HEK293 (cell line): ENCODE results near the gene NHERF2.
"Not testable (repeated sequence)": the region's sequence is repeated elsewhere in the genome, so short reads cannot be mapped to it uniquely, and the experiment has no call there.

Source experiments
- CTCF ChIA-PET: fragments of 350-600 bp; formaldehyde crosslinking; extraction: SDS; loops from one replicate; lab custom pipeline; 2021; ENCODE audit warnings: antibody characterized with exemption; lab: Yijun Ruan, JAX
- POLR2A ChIA-PET: fragments of 300-600 bp; formaldehyde crosslinking; extraction: SDS; loops from one replicate; lab custom pipeline; 2020; ENCODE audit warnings: antibody characterized with exemption, inconsistent platforms; lab: Yijun Ruan, JAX
- H3K27ac ChIP-seq: fragments of 200-500 bp; sonication (Bioruptor generic); 2 replicates; pipeline ENCODE4 v1.5.1; 2014; ENCODE audit warnings: low read depth, low read length, control low read depth, inconsistent platforms; ENCODE audit errors: extremely low read depth
- H3K36me3 ChIP-seq, 2 experiments: fragments of 200-500 bp in 1 of 2; sonication (Bioruptor generic) in 1 of 2; 1 replicate in 1 of 2; 2 replicates in 1 of 2; pipeline ENCODE4 v1.5.1; 2014 to 2017; ENCODE audit warnings: inconsistent platforms in 2 of 2, low read length in 2 of 2; ENCODE audit not compliant: control insufficient read depth in 2 of 2, insufficient read depth in 1 of 2
- H3K4me1 ChIP-seq: fragments of 200-500 bp; sonication (Bioruptor generic); 2 replicates; pipeline ENCODE4 v1.5.1; 2014; ENCODE audit warnings: mild to moderate bottlenecking, low read length, inconsistent platforms; ENCODE audit not compliant: control insufficient read depth, insufficient read depth
- H3K4me3 ChIP-seq: 2 replicates; pipeline ENCODE4 v1.5.1; 2011; ENCODE audit warnings: low read depth, mild to moderate bottlenecking, control low read depth, low read length, moderate library complexity
- H3K9me3 ChIP-seq: fragments of 200-500 bp; sonication (Bioruptor generic); 2 replicates; pipeline ENCODE4 v1.5.1; 2014; ENCODE audit warnings: low read depth, low read length, inconsistent platforms; ENCODE audit not compliant: control insufficient read depth, insufficient read depth
- EGR2 ChIP-seq: fragments of 450-650 bp; formaldehyde crosslinking; IDR thresholded peaks from 2 replicates; pipeline ENCODE4 v1.5.1; 2016; ENCODE audit warnings: low read depth, missing biosample characterization, missing genetic modification characterization
- IKZF3 ChIP-seq: fragments of 450-650 bp; IDR thresholded peaks from 2 replicates; pipeline ENCODE4 v1.5.0; 2018; ENCODE audit warnings: missing biosample characterization, mild to moderate bottlenecking, missing genetic modification characterization, moderate library complexity
- SCRT1 ChIP-seq: fragments of 450-650 bp; formaldehyde crosslinking; IDR thresholded peaks from 2 replicates; pipeline ENCODE4 v1.5.1; 2016; ENCODE audit warnings: missing biosample characterization, missing genetic modification characterization, borderline replicate concordance
- ZBTB8A ChIP-seq: fragments of 450-650 bp; formaldehyde crosslinking; IDR thresholded peaks from 2 replicates; pipeline ENCODE4 v1.5.1; 2016; ENCODE audit warnings: missing biosample characterization, missing genetic modification characterization
- ZFHX2 ChIP-seq: fragments of 450-650 bp; formaldehyde crosslinking; conservative IDR thresholded peaks from 2 replicates; pipeline ENCODE4 v1.5.1; 2016; ENCODE audit warnings: missing biosample characterization, missing genetic modification characterization
- ZFP3 ChIP-seq: fragments of 450-650 bp; formaldehyde crosslinking; IDR thresholded peaks from 2 replicates; pipeline ENCODE4 v1.5.1; 2016; ENCODE audit warnings: low read depth, missing biosample characterization, missing genetic modification characterization
- ZNF366 ChIP-seq: fragments of 450-650 bp; formaldehyde crosslinking; conservative IDR thresholded peaks from 2 replicates; pipeline ENCODE4 v1.5.1; 2016; ENCODE audit warnings: missing biosample characterization, missing genetic modification characterization
- ZNF394 ChIP-seq: fragments of 450-650 bp; formaldehyde crosslinking; IDR thresholded peaks from 2 replicates; pipeline ENCODE4 v1.5.1; 2016; ENCODE audit warnings: missing biosample characterization, missing genetic modification characterization, mild to moderate bottlenecking, moderate library complexity, borderline replicate concordance
- ZNF48 ChIP-seq: fragments of 450-650 bp; formaldehyde crosslinking; IDR thresholded peaks from 2 replicates; pipeline ENCODE4 v1.5.1; 2016; ENCODE audit warnings: missing biosample characterization, missing genetic modification characterization
- ZNF529 ChIP-seq: fragments of 450-650 bp; formaldehyde crosslinking; IDR thresholded peaks from 2 replicates; pipeline ENCODE4 v1.5.1; 2017; ENCODE audit warnings: missing genetic modification characterization, missing biosample characterization; ENCODE audit not compliant: insufficient replicate concordance
- ZNF792 ChIP-seq: fragments of 450-650 bp; formaldehyde crosslinking; IDR thresholded peaks from 2 replicates; pipeline ENCODE4 v1.5.1; 2016; ENCODE audit warnings: missing biosample characterization, missing genetic modification characterization
- TF ChIP-seq, protein P1 (sequence below): fragments of 450-650 bp; formaldehyde crosslinking; IDR thresholded peaks from 2 replicates; pipeline ENCODE4 v1.5.1; 2016; ENCODE audit warnings: missing biosample characterization, missing genetic modification characterization
- TF ChIP-seq, protein P2 (sequence below): fragments of 450-650 bp; IDR thresholded peaks from 2 replicates; pipeline ENCODE4 v1.5.1; 2018; ENCODE audit warnings: missing biosample characterization, missing genetic modification characterization
- TF ChIP-seq, protein P3 (sequence below): sonication (generic); formaldehyde crosslinking; IDR thresholded peaks from 2 replicates; pipeline ENCODE4 v1.8.1; 2022; ENCODE audit warnings: mild to moderate bottlenecking, moderate library complexity, missing genetic modification reagents
- TF ChIP-seq, protein P4 (sequence below): fragments of 450-650 bp; formaldehyde crosslinking; IDR thresholded peaks from 2 replicates; pipeline ENCODE4 v1.5.1; 2016; ENCODE audit warnings: missing biosample characterization, missing genetic modification characterization
- TF ChIP-seq, protein P5 (sequence below): fragments of 450-650 bp; formaldehyde crosslinking; IDR thresholded peaks from 2 replicates; pipeline ENCODE4 v1.5.1; 2016; ENCODE audit warnings: missing biosample characterization, missing genetic modification characterization
- TF ChIP-seq, protein P6 (sequence below): fragments of 450-650 bp; formaldehyde crosslinking; conservative IDR thresholded peaks from 2 replicates; pipeline ENCODE4 v1.5.1; 2016; ENCODE audit warnings: low read depth, missing biosample characterization, missing genetic modification characterization

The NHERF2 gene

DNA sequence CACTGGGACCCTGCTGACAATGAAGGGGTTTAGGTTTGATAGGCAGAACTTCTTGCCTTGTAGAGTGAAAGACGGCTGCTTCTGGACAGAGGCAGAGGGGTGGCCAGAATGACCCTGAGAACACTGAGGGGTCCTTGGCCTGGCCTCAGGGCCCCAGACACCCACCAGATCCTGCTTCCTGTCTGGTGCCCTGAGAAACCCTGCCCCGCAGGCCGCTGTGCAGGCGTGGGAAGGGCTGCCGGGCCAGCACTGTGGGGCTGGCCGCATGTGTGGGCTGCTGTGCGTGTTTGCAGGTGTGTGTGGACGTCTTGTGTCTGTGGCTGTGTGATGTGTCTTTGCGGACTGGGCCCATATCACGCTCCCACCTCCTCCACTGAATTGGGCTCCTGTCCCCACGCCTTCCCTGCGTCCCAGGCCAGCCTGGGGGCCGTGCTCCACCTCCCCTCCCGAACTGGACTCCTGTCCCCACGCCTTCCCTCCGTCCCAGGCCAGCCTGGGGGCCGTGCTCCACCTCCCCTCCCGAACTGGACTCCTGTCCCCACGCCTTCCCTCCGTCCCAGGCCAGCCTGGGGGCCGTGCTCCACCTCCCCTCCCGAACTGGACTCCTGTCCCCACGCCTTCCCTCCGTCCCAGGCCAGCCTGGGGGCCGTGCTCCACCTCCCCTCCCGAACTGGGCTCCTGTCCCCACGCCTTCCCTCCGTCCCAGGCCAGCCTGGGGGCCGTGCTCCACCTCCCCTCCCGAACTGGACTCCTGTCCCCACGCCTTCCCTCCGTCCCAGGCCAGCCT lies 7.4 kb downstream of the NHERF2 start:
- ChIA-PET CTCF (interaction anchor here (1.0 kb wide), 1 partner anchor 103 kb away, joined by 3 read pairs; no protein-coding TSS in a partner anchor), POLR2A (interaction anchor here (1.1 to 2.6 kb wide), 2 partner anchors 14 to 121 kb away, joined by 3 to 16 read pairs; partner anchors contain the start of genes NTHL1, TRAF7 and TSC2)
- H3K4me3 ChIP-seq, H3K9me3 ChIP-seq, H3K27ac ChIP-seq, H3K4me1 ChIP-seq: not testable (repeated sequence)
- peaks cover 0 to 16% of the 10 kb centered on the region in 2 experiments; a peak in 1 of 3 replicates for H3K36me3 ChIP-seq
- TF ChIP-seq ZFHX2 (tag by site-specific recombination) (peak; percentile 81), EGR2 (peak; percentile 86)
- TF ChIP-seq, all 188 proteins: peak for 2; not testable (repeated sequence) for 186

DNA sequence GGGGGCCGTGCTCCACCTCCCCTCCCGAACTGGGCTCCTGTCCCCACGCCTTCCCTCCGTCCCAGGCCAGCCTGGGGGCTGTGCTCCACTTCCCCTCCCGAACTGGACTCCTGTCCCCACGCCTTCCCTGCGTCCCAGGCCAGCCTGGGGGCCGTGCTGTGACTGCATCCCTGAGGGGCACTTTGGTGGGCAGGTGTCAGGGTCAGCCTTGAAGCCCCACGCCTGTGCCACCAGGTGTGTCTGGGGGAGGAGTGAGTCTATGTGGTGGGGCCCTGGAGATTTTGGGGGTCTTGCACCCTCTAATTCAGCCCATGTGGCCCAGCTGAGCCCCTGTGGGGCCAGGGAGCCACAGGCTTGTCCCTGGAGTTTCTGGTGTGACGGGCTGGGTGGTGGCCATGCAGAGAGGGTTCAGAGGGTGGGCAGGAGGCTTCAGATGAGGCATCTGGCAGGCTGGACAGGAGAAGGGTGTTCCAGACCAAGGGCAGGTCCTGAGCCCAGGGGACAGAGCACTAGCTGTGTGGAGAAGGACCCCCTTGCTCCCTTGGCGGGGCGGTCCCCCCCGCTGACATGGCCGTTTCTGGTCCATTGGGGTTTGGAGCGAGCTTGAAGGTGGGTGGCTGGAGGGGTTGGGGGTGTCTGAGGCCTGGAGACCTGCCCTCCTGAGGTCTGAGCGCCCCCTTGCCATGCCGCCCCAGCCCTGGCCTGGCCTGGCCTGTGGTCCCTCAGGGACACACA lies 8.2 kb downstream of the NHERF2 start:
- CTCF ChIA-PET: interaction anchor here (1.1 to 1.2 kb wide), 3 partner anchors 86 to 254 kb away, joined by 3 to 8 read pairs (median 3); no protein-coding TSS in a partner anchor
- no peak overlapping the region for H3K4me3 ChIP-seq
- POLR2A ChIA-PET: interaction anchor here (1.0 to 1.8 kb wide), 2 partner anchors 27 to 120 kb away, joined by 3 to 12 read pairs; partner anchors contain the start of gene TRAF7
- H3K36me3 ChIP-seq: peaks cover 0 to 15% of the 10 kb centered on the region in 2 experiments; a peak in 1 of 3 replicates
- peaks cover 4% of the 10 kb centered on the region; the same call in 1 of the 2 replicates for H3K4me1 ChIP-seq
- TF ChIP-seq ZNF366 (tag by site-specific recombination) (no peak), ZFP3 (tag by site-specific recombination) (no peak), SCRT1 (no peak), ZNF48 (no peak), ZBTB8A (tag by site-specific recombination) (peak; percentile 27; the same call in 1 of the 2 replicates), ZNF394 (tag by site-specific recombination) (no peak), ZNF529 (tag by site-specific recombination) (no peak), ZFHX2 (tag by site-specific recombination) (no peak), ZNF792 (tag by site-specific recombination) (no peak), IKZF3 (tag by site-specific recombination) (no peak)
- TF ChIP-seq, protein P1, sequence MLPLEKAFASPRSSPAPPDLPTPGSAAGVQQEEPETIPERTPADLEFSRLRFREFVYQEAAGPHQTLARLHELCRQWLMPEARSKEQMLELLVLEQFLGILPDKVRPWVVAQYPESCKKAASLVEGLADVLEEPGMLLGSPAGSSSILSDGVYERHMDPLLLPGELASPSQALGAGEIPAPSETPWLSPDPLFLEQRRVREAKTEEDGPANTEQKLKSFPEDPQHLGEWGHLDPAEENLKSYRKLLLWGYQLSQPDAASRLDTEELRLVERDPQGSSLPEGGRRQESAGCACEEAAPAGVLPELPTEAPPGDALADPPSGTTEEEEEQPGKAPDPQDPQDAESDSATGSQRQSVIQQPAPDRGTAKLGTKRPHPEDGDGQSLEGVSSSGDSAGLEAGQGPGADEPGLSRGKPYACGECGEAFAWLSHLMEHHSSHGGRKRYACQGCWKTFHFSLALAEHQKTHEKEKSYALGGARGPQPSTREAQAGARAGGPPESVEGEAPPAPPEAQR: no peak
- TF ChIP-seq, protein P2, sequence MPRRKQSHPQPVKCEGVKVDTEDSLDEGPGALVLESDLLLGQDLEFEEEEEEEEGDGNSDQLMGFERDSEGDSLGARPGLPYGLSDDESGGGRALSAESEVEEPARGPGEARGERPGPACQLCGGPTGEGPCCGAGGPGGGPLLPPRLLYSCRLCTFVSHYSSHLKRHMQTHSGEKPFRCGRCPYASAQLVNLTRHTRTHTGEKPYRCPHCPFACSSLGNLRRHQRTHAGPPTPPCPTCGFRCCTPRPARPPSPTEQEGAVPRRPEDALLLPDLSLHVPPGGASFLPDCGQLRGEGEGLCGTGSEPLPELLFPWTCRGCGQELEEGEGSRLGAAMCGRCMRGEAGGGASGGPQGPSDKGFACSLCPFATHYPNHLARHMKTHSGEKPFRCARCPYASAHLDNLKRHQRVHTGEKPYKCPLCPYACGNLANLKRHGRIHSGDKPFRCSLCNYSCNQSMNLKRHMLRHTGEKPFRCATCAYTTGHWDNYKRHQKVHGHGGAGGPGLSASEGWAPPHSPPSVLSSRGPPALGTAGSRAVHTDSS (tag by site-specific recombination): no peak
- TF ChIP-seq, protein P3, sequence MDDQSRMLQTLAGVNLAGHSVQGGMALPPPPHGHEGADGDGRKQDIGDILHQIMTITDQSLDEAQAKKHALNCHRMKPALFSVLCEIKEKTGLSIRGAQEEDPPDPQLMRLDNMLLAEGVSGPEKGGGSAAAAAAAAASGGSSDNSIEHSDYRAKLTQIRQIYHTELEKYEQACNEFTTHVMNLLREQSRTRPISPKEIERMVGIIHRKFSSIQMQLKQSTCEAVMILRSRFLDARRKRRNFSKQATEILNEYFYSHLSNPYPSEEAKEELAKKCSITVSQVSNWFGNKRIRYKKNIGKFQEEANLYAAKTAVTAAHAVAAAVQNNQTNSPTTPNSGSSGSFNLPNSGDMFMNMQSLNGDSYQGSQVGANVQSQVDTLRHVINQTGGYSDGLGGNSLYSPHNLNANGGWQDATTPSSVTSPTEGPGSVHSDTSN: peak; percentile 27; the same call in 1 of the 2 replicates
- TF ChIP-seq, protein P4, sequence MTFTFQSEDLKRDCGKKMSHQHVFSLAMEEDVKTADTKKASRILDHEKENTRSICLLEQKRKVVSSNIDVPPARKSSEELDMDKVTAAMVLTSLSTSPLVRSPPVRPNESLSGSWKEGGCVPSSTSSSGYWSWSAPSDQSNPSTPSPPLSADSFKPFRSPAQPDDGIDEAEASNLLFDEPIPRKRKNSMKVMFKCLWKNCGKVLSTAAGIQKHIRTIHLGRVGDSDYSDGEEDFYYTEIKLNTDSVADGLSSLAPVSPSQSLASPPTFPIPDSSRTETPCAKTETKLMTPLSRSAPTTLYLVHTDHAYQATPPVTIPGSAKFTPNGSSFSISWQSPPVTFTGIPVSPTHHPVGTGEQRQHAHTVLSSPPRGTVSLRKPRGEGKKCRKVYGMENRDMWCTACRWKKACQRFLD (tag by site-specific recombination): no peak
- TF ChIP-seq, protein P5, sequence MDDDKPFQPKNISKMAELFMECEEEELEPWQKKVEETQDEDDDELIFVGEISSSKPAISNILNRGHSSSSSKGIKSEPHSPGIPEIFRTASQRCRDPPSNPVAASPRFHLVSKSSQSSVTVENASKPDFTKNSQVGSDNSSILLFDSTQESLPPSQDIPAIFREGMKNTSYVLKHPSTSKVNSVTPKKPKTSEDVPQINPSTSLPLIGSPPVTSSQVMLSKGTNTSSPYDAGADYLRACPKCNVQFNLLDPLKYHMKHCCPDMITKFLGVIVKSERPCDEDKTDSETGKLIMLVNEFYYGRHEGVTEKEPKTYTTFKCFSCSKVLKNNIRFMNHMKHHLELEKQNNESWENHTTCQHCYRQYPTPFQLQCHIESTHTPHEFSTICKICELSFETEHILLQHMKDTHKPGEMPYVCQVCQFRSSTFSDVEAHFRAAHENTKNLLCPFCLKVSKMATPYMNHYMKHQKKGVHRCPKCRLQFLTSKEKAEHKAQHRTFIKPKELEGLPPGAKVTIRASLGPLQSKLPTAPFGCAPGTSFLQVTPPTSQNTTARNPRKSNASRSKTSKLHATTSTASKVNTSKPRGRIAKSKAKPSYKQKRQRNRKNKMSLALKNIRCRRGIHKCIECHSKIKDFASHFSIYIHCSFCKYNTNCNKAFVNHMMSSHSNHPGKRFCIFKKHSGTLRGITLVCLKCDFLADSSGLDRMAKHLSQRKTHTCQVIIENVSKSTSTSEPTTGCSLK: no peak
- TF ChIP-seq, protein P6, sequence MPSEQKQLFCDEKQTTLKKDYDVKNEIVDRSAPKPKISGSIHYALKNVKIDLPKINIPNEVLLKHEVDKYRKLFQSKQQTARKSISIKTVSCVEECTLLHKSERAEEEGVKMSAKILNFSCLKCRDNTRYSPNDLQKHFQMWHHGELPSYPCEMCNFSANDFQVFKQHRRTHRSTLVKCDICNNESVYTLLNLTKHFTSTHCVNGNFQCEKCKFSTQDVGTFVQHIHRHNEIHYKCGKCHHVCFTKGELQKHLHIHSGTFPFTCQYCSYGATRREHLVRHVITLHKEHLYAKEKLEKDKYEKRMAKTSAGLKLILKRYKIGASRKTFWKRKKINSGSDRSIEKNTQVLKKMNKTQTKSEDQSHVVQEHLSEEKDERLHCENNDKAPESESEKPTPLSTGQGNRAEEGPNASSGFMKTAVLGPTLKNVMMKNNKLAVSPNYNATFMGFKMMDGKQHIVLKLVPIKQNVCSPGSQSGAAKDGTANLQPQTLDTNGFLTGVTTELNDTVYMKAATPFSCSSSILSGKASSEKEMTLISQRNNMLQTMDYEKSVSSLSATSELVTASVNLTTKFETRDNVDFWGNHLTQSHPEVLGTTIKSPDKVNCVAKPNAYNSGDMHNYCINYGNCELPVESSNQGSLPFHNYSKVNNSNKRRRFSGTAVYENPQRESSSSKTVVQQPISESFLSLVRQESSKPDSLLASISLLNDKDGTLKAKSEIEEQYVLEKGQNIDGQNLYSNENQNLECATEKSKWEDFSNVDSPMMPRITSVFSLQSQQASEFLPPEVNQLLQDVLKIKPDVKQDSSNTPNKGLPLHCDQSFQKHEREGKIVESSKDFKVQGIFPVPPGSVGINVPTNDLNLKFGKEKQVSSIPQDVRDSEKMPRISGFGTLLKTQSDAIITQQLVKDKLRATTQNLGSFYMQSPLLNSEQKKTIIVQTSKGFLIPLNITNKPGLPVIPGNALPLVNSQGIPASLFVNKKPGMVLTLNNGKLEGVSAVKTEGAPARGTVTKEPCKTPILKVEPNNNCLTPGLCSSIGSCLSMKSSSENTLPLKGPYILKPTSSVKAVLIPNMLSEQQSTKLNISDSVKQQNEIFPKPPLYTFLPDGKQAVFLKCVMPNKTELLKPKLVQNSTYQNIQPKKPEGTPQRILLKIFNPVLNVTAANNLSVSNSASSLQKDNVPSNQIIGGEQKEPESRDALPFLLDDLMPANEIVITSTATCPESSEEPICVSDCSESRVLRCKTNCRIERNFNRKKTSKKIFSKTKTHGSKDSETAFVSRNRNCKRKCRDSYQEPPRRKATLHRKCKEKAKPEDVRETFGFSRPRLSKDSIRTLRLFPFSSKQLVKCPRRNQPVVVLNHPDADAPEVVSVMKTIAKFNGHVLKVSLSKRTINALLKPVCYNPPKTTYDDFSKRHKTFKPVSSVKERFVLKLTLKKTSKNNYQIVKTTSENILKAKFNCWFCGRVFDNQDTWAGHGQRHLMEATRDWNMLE: no peak
- no peaks in the 10 kb centered on the region for H3K9me3 ChIP-seq
- no peak overlapping the region; the same call in 1 of the 2 replicates for H3K27ac ChIP-seq
